HCT116 (cell line): ENCODE measurements around the gene ALKBH7. TPM values are rescaled to one million over a fixed set of nuclear protein-coding genes. Genes with fewer than 3 reads are reported as not detected.

Source experiments
- ATAC-seq: fragments of 200-7000 bp; cut with Tn5 transposase; 2 replicates; pipeline ENCODE4 v1.9.1; 2020; ENCODE audit warnings: mild to moderate bottlenecking, moderate library complexity
- BruUV-seq: library from RNA; stranded (reverse); fragments of 400-500 nt; replicated peaks from 2 replicates; lab custom pipeline; 2021; lab: Mats Ljungman, UMichigan
- CTCF ChIA-PET: fragments of 300-600 bp; sonication (Branson Sonifier 250); formaldehyde crosslinking; loops from one replicate; lab custom pipeline; 2021; ENCODE audit warnings: antibody characterized with exemption; lab: Charles Lee
- POLR2A ChIA-PET: fragments of 300-600, 350-600 bp; sonication (Branson Sonifier 250); formaldehyde crosslinking; loops from one replicate; lab custom pipeline; 2021; ENCODE audit warnings: antibody characterized with exemption; lab: Charles Lee
- RAD21 ChIA-PET, 2 experiments: fragments of 300-600 bp; sonication (Branson Sonifier 250); formaldehyde crosslinking; loops; one replicate each; lab custom pipeline; 2023; ENCODE audit warnings: low total read pairs in 2 of 2; ENCODE audit not compliant: uncharacterized antibody in 2 of 2, unreplicated experiment in 2 of 2, low non-redundant PET in 1 of 2; lab: Charles Lee
- DNase-seq: peaks from one replicate; pipeline ENCODE4 v3.0.0-alpha.2; 2010; ENCODE audit warnings: low read depth, low spot score
- H2AFZ ChIP-seq: fragments of 200-600 bp; shearing (Covaris generic), sonication (generic); 2 replicates; pipeline ENCODE4 v1.6.1; 2017; ENCODE audit warnings: low read depth, mixed run types, mixed read lengths, antibody characterized with exemption, low read length; ENCODE audit not compliant: poor library complexity, severe bottlenecking
- H3K27ac ChIP-seq: 2 replicates; pipeline ENCODE4 v1.5.1; 2012; ENCODE audit warnings: low read depth, low read length
- H3K27me3 ChIP-seq: fragments of 200-600 bp; sonication (generic); 2 replicates; pipeline ENCODE4 v1.6.1; 2016; ENCODE audit warnings: mixed run types, low read length, mixed read lengths; ENCODE audit not compliant: insufficient read depth
- H3K36me3 ChIP-seq, 2 experiments: fragments of 200-500 bp in 1 of 2; fragments of 200-600 bp in 1 of 2; sonication (Bioruptor generic) in 1 of 2; sonication (generic) in 1 of 2; 2 replicates each; pipeline versions ENCODE4 v1.5.1 to v1.6.1; 2014 to 2016; ENCODE audit warnings: low read length in 2 of 2, inconsistent platforms in 1 of 2, mixed read lengths in 1 of 2, mixed run types in 1 of 2; ENCODE audit not compliant: insufficient read depth in 2 of 2, control insufficient read depth in 1 of 2
- H3K4me1 ChIP-seq, 2 experiments: fragments of 200-600 bp in 1 of 2; sonication (generic) in 1 of 2; 2 replicates each; pipeline versions ENCODE4 v1.5.1 to v1.6.1; 2012 to 2017; ENCODE audit warnings: low read length in 2 of 2, inconsistent platforms in 1 of 2, mild to moderate bottlenecking in 1 of 2, mixed read lengths in 1 of 2, mixed run types in 1 of 2, moderate library complexity in 1 of 2; ENCODE audit not compliant: insufficient read depth in 2 of 2, control insufficient read depth in 1 of 2
- H3K4me2 ChIP-seq: fragments of 200-600 bp; sonication (generic); 2 replicates; pipeline ENCODE4 v1.6.1; 2017; ENCODE audit warnings: mixed run types, low read length, mixed read lengths
- H3K4me3 ChIP-seq, 2 experiments: fragments of 200-600 bp in 1 of 2; sonication (generic) in 1 of 2; replicated peaks in 1 of 2; 2 replicates each; pipeline ENCODE4 v1.5.1; 2011 to 2016; ENCODE audit warnings: low read length in 2 of 2, control low read depth in 1 of 2, low read depth in 1 of 2, mild to moderate bottlenecking in 1 of 2, mixed read lengths in 1 of 2, mixed run types in 1 of 2
- H3K79me2 ChIP-seq: fragments of 200-600 bp; sonication (generic); 2 replicates; pipeline ENCODE4 v1.6.1; 2017; ENCODE audit warnings: mild to moderate bottlenecking, mixed run types, low read length, moderate library complexity, mixed read lengths; ENCODE audit not compliant: insufficient read depth
- H3K9ac ChIP-seq: fragments of 200-600 bp; sonication (generic); 2 replicates; pipeline ENCODE4 v1.6.1; 2016; ENCODE audit warnings: low read length, mixed read lengths
- H3K9me2 ChIP-seq: fragments of 200-600 bp; sonication (generic), shearing (Covaris generic); 2 replicates; pipeline ENCODE4 v1.6.1; 2017; ENCODE audit warnings: mixed run types, mild to moderate bottlenecking, moderate library complexity; ENCODE audit not compliant: insufficient read depth
- H3K9me3 ChIP-seq, 2 experiments: fragments of 200-500 bp in 1 of 2; fragments of 200-600 bp in 1 of 2; sonication (Bioruptor generic) in 1 of 2; sonication (generic) in 1 of 2; 2 replicates each; pipeline ENCODE4 v1.6.1; 2014 to 2017; ENCODE audit warnings: low read length in 2 of 2, mixed read lengths in 2 of 2, inconsistent platforms in 1 of 2, low read depth in 1 of 2, mild to moderate bottlenecking in 1 of 2, mixed run types in 1 of 2, moderate library complexity in 1 of 2; ENCODE audit not compliant: control insufficient read depth in 1 of 2, insufficient read depth in 1 of 2
- H4K20me1 ChIP-seq: fragments of 200-600 bp; sonication (generic), shearing (Covaris generic); 2 replicates; pipeline ENCODE4 v1.6.1; 2017; ENCODE audit warnings: mixed run types, mild to moderate bottlenecking, moderate library complexity; ENCODE audit not compliant: insufficient read depth
- CBX3 ChIP-seq: IDR thresholded peaks from 2 replicates; pipeline ENCODE4 v1.6.1; 2012; ENCODE audit warnings: low read depth
- CEBPB ChIP-seq: IDR thresholded peaks from 2 replicates; pipeline ENCODE4 v1.6.1; 2012; ENCODE audit warnings: low read depth
- CTCF ChIP-seq, 3 experiments: fragments of 200-600 bp in 1 of 3; sonication (generic) in 1 of 3; IDR thresholded peaks in 2 of 3; conservative IDR thresholded peaks in 1 of 3; 2 replicates each; pipeline ENCODE4 v1.5.1; 2012 to 2017; ENCODE audit warnings: low read depth in 2 of 3, low read length in 2 of 3, antibody characterized with exemption in 1 of 3, borderline replicate concordance in 1 of 3, control low read depth in 1 of 3, mild to moderate bottlenecking in 1 of 3, mixed read lengths in 1 of 3, mixed run types in 1 of 3, moderate library complexity in 1 of 3; ENCODE audit not compliant: insufficient read depth in 1 of 3
- EGR1 ChIP-seq: IDR thresholded peaks from 2 replicates; pipeline ENCODE4 v1.6.1; 2012; ENCODE audit warnings: low read depth
- EZH2 ChIP-seq: fragments of 200-600 bp; sonication (generic); IDR thresholded peaks from 2 replicates; pipeline ENCODE4 v1.6.1; 2017; ENCODE audit warnings: antibody characterized with exemption, mixed run types
- EZH2phosphoT487 ChIP-seq: fragments of 200-600 bp; IDR thresholded peaks from 2 replicates; pipeline ENCODE4 v1.6.1; 2018; ENCODE audit warnings: antibody characterized with exemption, borderline replicate concordance
- FOSL1 ChIP-seq: IDR thresholded peaks from 2 replicates; pipeline ENCODE4 v1.6.1; 2012; ENCODE audit warnings: low read depth
- POLR2A ChIP-seq: IDR thresholded peaks from 2 replicates; pipeline ENCODE4 v1.7.0; 2011; ENCODE audit warnings: borderline replicate concordance; ENCODE audit not compliant: insufficient read depth, insufficient read length; ENCODE audit errors: extremely low read depth
- SIN3A ChIP-seq: IDR thresholded peaks from 2 replicates; pipeline ENCODE4 v1.6.1; 2012; ENCODE audit warnings: low read depth
- SP1 ChIP-seq: IDR thresholded peaks from 2 replicates; pipeline ENCODE4 v1.6.1; 2012; ENCODE audit warnings: low read depth
- SRF ChIP-seq: IDR thresholded peaks from 2 replicates; pipeline ENCODE4 v1.6.1; 2012; ENCODE audit warnings: low read depth
- TCF7L2 ChIP-seq: IDR thresholded peaks from 2 replicates; pipeline ENCODE4 v1.7.0; 2011; ENCODE audit warnings: borderline replicate concordance, inconsistent platforms; ENCODE audit not compliant: insufficient read depth, insufficient read length; ENCODE audit errors: extremely low read depth
- YY1 ChIP-seq: IDR thresholded peaks from 2 replicates; pipeline ENCODE4 v1.6.1; 2011; ENCODE audit warnings: low read length, low read depth, moderate library complexity, mild to moderate bottlenecking; ENCODE audit not compliant: insufficient replicate concordance; ENCODE audit errors: extremely low read depth
- ZFX ChIP-seq: fragments of 450-650 bp; IDR thresholded peaks from 2 replicates; pipeline ENCODE4 v1.6.1; 2017
- ZNF274 ChIP-seq: fragments of 200-500 bp; sonication (Bioruptor generic); IDR thresholded peaks from 2 replicates; pipeline ENCODE4 v1.6.1; 2014; ENCODE audit warnings: mild to moderate bottlenecking, low read depth, low read length, inconsistent platforms
- intact Hi-C: fragments of 100-400 bp; cut with micrococcal nuclease; formaldehyde crosslinking; loops from 2 replicates; pipeline ENCODE4 v1.10.0; 2022
- total RNA-seq: library from RNA; stranded (reverse); gene quantifications from one replicate; pipeline ENCODE4 v1.2.1, GENCODE V29; 2021; ENCODE audit not compliant: unreplicated experiment
- TF ChIP-seq, protein P1 (sequence below): IDR thresholded peaks from 2 replicates; pipeline ENCODE4 v1.6.1; 2012
- TF ChIP-seq, protein P2 (sequence below): IDR thresholded peaks from 2 replicates; pipeline ENCODE4 v1.6.1; 2011; ENCODE audit warnings: mild to moderate bottlenecking, low read length, moderate library complexity; ENCODE audit not compliant: insufficient replicate concordance; ENCODE audit errors: extremely low read depth

The ALKBH7 gene
- total RNA-seq, 1 experiment from 2014 or later, result 57.1 TPM

DNA sequence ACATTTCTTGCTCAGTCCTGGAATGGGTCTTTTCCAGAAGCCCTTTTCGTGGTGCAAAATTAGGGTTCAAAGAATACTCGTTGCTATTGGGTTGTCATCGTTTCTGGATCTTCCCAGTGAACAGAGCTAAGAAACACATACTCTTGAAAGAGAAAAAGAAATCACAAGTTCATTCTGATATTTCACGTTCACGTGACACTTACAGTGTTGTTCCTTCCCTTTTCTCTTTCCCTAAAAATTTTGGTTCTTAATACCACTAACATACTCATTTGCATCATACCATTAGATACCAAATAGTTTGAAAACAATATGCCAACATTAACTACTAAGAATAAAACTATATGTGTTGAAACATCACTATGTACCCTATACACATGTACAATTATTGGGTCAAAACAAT is 33.8 kb downstream of the ALKBH7 start:
- RAD21 ChIA-PET, result no interaction called here
- intact Hi-C loops, result no loop called here
- H3K36me3 ChIP-seq, result no peaks in the 10 kb centered on the region
- H3K9ac ChIP-seq, result no peak overlapping the region
- H3K9me2 ChIP-seq, result no peaks in the 10 kb centered on the region
- no peak overlapping the region for H3K4me3 ChIP-seq
- H4K20me1 ChIP-seq, result no peaks in the 10 kb centered on the region
- no peak for ATAC-seq
- no peaks in the 10 kb centered on the region for H3K9me3 ChIP-seq
- BruUV-seq, result no TSS peak
- TF ChIP-seq EZH2 (no peak), FOSL1 (no peak), EGR1 (no peak), TCF7L2 (no peak)
- TF ChIP-seq, protein P1, sequence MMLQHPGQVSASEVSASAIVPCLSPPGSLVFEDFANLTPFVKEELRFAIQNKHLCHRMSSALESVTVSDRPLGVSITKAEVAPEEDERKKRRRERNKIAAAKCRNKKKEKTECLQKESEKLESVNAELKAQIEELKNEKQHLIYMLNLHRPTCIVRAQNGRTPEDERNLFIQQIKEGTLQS, result no peak
- no peak for DNase-seq
- no peaks in the 10 kb centered on the region for H3K27me3 ChIP-seq
- H3K4me2 ChIP-seq, result no peak overlapping the region
- POLR2A ChIA-PET, result no interaction called here
- H2AFZ ChIP-seq, result no peak overlapping the region
- CTCF ChIA-PET, result no interaction called here
- H3K27ac ChIP-seq, result no peak overlapping the region
- H3K4me1 ChIP-seq, result no peaks in the 10 kb centered on the region
- H3K79me2 ChIP-seq, result no peaks in the 10 kb centered on the region

DNA sequence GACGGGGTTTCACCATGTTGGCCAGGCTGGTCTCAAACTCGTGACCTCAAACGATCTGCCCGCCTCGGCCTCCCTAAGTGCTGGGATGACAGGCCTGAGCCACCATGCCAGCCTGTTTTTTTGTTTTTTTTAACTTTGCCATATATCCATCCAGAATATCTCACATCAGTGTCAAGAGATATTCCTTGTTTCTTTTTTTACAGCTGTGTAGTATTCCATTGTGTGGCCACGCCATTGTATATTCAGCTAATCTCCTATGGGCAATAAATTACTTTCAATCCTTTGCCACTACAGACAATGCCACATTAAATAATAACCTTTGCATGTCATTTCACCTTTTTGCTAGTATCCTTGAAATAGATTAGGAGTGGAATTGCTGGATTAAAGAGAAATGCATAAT is 36.8 kb downstream of the ALKBH7 start:
- no peak overlapping the region for H3K27ac ChIP-seq
- no peak overlapping the region for H3K4me3 ChIP-seq
- ATAC-seq (no peak), DNase-seq (no peak)
- H3K9me2 ChIP-seq, result no peaks in the 10 kb centered on the region
- no peaks in the 10 kb centered on the region for H3K9me3 ChIP-seq
- no peak overlapping the region for H3K9ac ChIP-seq
- no TSS peak for BruUV-seq
- RAD21 ChIA-PET, result no interaction called here
- H3K27me3 ChIP-seq, result no peaks in the 10 kb centered on the region
- no peaks in the 10 kb centered on the region for H3K4me1 ChIP-seq
- CTCF ChIA-PET, result interaction anchor here (0.7 kb wide), 1 partner anchor 164 kb away, joined by 4 read pairs; no protein-coding TSS in a partner anchor
- no peak overlapping the region for H3K4me2 ChIP-seq
- no peaks in the 10 kb centered on the region for H3K79me2 ChIP-seq
- POLR2A ChIA-PET, result interaction anchor here (1.7 kb wide), 1 partner anchor 15 kb away, joined by 7 read pairs; the partner anchor contains the start of gene KHSRP
- H4K20me1 ChIP-seq, result no peaks in the 10 kb centered on the region
- H2AFZ ChIP-seq, result no peak overlapping the region
- intact Hi-C loops, result no loop called here
- H3K36me3 ChIP-seq, result peaks cover 4 to 10% of the 10 kb centered on the region in 2 experiments; a peak in 3 of 4 replicates
- TF ChIP-seq SP1 (no peak), EZH2phosphoT487 (no peak), CEBPB (no peak), ZNF274 (no peak), POLR2A (no peak), ZFX (no peak), FOSL1 (no peak), CBX3 (no peak), YY1 (no peak), CTCF (IDR thresholded peaks at IDR 0.05 in 2 of 3, conservative IDR thresholded peaks at IDR 0.05 in 1 of 3; ENCODE audit: borderline replicate concordance in 1 of 3, insufficient read depth in 1 of 3, low read depth in 2 of 3, low read length in 2 of 3) (no peak), SRF (no peak), SIN3A (no peak)
- TF ChIP-seq, protein P2, sequence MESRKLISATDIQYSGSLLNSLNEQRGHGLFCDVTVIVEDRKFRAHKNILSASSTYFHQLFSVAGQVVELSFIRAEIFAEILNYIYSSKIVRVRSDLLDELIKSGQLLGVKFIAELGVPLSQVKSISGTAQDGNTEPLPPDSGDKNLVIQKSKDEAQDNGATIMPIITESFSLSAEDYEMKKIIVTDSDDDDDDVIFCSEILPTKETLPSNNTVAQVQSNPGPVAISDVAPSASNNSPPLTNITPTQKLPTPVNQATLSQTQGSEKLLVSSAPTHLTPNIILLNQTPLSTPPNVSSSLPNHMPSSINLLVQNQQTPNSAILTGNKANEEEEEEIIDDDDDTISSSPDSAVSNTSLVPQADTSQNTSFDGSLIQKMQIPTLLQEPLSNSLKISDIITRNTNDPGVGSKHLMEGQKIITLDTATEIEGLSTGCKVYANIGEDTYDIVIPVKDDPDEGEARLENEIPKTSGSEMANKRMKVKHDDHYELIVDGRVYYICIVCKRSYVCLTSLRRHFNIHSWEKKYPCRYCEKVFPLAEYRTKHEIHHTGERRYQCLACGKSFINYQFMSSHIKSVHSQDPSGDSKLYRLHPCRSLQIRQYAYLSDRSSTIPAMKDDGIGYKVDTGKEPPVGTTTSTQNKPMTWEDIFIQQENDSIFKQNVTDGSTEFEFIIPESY, result no peak
- TF ChIP-seq, protein P1, result no peak
